Fibroblast of peridontal ligament (primary cell): ENCODE data around the gene MCAM.

Experiments used
- DNase-seq: peaks from one replicate; pipeline ENCODE4 v3.0.0-alpha.2; 2010; ENCODE audit errors: extremely low read depth

The MCAM gene

DNA sequence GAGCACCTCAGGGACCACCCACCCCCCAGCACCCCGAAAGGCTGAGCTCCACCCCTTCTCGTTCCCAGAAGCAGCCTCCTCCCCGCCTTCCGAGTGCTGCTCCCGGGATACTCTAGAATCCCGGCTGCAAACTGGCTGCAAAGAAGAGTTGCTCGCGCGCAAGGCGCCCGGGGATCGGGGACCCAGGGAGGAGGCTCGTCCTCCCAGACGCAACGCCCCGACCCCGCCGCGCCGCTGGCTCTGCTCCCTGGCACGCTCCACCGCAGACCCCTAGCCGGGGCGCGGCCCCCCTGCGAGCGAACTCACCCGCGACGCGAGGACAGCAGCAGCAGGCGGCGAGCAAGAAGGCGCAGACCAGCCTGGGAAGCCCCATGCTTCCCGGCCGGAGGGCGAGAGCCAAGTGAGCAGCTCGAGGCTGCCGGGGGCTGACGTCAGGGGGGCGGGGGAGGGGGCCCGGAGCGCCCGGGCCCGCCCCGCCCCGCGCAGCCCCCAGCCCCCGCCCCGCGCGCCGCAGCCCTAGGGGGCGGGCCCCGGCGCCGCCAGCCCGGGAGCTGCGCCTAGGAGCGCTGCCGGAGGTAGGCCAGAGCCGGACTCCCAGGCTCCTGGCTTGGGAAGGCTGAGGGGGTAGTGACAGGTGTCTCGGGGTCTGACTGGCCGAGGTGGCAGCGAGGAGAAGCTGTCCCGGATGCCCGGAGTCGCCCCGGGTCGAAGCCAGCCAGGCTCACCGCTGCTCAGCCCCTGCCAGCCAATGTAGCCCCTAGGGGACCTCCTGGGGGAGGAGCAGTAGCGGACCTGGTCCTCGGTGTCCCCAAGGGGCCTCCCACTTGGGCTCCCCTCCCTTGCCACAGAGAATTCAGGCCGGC, at the start of gene MCAM:
Gene MCAM, minus strand, starts transcription at position 402 of the 863 bp plus-strand sequence. Its CDS starts 29 bp downstream, at position 373.
- no peak for DNase-seq

DNA sequence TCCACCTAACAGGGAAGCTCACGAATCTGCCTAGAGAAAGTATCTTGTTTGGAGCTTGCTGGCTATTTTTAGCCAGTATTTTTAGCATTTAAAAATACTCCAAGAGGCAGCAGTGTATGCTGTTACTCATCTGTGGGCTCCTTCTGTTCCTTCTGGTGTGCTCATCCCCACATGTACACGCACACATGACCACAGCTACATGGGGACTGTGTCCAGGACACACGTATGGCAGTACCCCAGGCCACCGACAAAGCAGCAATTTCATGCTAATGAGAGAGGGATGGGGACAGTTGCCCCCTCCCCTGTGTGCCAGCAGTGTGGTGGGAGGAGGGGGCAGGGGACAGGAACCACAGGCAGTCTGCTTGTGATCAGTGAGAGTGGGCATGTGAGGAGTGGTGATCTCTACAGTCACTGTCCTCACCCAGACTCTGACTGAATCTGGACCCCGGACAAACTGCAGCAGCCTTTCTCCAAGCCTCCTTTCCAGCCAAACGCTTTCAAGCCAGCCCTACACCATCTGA, 48.2 kb upstream of the MCAM start:
- no peak for DNase-seq

- DNase-seq = no peak
Observed at GRCh38 chr11:119363851-119364590, 47.1 kb upstream of the MCAM start.

GRCh38 chr11:119363081-119363850, 46.3 kb upstream of the MCAM start:
- no peak for DNase-seq

GRCh38 chr11:119362741-119363080, 45.8 kb upstream of the MCAM start:
- DNase-seq = no peak

DNA sequence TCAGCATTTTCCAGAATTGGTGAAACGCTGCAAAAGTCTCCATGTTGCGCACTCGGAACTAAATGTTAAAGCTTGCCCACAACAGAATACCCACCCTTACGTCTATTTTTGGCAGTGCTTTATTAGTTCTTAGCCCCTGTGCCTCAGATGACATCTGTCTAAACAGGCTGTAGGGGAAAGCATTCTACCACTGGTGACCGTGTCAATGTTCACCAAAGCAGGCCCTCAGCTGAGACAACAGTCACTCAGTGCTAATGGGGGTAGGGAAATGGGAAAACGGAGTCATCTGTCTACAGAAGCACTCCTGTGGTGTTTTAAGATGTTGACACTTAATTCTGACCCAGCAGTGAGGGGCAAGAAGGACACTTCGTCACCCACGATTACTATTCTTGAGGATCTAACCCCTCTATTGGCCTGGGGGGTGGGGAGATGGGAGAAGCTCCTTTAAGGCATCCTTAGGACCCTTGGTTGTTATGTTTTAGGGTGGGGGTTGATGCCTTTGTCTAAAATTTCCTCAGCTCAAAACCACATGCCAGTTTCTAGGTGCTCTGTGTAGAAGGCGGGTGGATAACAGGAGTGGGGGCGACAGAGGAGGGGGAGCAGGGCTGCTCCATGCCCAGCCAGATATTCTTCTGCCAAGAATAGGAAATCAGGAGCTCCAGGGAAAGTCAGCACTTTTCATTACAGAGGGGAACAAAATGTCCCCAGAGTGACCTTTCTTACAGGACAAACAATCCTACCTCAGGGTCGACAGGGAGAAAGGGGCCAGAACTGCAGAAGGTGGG, 45.2 kb upstream of the MCAM start:
- no peak for DNase-seq

GRCh38 chr11:119361056-119361787, 44.3 kb upstream of the MCAM start:
- peak; percentile 65 for DNase-seq

GRCh38 chr11:119359365-119360214, 42.7 kb upstream of the MCAM start:
- no peak for DNase-seq

GRCh38 chr11:119357074-119357473, 40.1 kb upstream of the MCAM start:
- DNase-seq = no peak

GRCh38 chr11:119356349-119357031, 39.6 kb upstream of the MCAM start:
- DNase-seq = peak; percentile 69

- no peak for DNase-seq
Observed at GRCh38 chr11:119355091-119355843, 38.3 kb upstream of the MCAM start.

- DNase-seq = no peak
Observed at GRCh38 chr11:119352857-119353260, 35.9 kb upstream of the MCAM start.

DNA sequence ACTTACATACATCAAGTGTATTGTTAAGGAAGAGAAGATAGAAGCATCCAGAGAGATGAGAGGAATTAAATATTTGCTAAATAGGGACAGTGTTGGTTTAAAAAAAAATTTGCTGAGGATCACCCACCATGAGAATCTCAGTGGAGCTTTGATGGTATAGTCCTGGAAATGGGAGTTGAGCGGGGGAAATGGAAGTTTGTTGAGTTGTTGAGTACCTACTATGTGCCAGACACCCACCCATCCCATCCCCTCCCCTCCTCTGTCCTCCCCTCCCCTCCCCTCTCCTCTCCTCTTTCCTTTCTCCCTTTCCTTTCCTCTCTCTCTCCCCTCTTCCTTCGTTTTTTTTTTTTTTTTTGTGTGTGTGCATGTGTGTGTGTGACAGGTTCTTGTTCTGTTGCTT, 34.3 kb upstream of the MCAM start:
- DNase-seq = no peak

GRCh38 chr11:119350302-119350701, 33.4 kb upstream of the MCAM start:
- DNase-seq = no peak

DNA sequence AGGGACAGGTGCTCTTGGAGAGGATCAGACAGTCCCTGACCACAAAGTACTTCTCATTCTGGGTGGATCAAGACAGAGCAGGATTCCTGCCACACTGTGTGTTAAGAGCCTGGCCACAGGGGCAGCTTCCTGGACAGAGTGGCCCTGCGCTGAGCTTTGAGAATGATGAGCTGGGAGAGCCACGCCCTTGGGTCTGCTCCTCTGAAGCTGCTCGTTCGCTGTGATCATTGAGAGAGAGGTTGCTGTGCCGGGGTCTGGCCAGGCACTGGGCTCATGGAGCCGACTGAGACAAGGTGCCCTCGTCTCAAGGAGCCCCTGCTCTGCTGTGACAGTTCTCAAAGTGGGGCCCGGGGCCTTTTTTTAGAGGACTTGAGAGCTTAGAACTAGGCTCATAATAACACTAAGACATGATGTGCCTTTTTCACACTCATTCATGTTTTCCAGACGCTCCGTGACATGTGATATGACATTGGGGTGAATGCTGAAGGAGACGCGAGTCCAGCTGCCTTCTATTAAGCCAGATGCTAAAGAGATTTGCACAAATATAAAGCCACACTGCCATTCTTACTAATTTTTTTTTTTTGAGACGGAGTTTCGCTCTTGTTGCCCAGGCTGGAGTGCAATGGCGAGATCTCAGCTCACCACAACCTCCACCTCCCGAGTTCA, 31.1 kb upstream of the MCAM start:
- DNase-seq = no peak

- peak; percentile 93 for DNase-seq
Observed at GRCh38 chr11:119347242-119347641, 30.3 kb upstream of the MCAM start.

DNA sequence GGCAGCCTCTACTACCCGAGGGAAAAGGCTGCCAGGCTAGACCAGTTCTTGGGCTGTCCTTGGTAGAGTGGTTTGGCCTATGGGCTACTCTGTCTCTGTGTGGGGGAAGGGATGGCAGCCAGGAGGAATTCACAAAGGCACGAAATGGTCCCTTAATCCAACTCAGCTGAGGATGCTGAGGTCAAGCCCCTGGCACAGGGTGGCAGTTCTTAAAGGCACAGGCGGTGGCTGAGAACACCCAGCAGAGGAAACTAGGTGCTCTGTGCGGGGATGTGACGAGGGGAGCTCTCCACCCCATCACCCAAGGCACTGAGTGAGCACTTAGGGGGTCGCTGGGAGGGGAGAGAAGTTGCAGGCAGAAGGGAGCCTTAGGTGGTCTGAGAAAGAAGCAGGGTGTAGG, 29.7 kb upstream of the MCAM start, which contains the start of gene MFRP:
Gene MFRP, minus strand, starts transcription at position 101 of the 400 bp plus-strand sequence. CDS start 192 bp downstream, outside the sequence.
- no peak for DNase-seq

GRCh38 chr11:119345685-119346084, 28.8 kb upstream of the MCAM start:
- DNase-seq = no peak
